ENCODE data around the gene EIF2D.

Gene EIF2D

GRCh38 chr1:206550446-206550845 lies 61.8 kb downstream of the EIF2D start:
- no peak for DNase-seq (ENCODE audit: low read depth in 4 of 4, low spot score in 1 of 4)

GRCh38 chr1:206547104-206547503 lies 65.2 kb downstream of the EIF2D start:
- no peak for DNase-seq (ENCODE audit: low read depth in 4 of 4, low spot score in 1 of 4)

GRCh38 chr1:206545351-206545750 lies 66.9 kb downstream of the EIF2D start:
- DNase-seq (ENCODE audit: low read depth in 4 of 4, low spot score in 1 of 4), result no peak

GRCh38 chr1:206544562-206545257 lies 67.6 kb downstream of the EIF2D start:
- peak; percentile 67 to 86 (median 74) for DNase-seq (ENCODE audit: low read depth in 4 of 4, low spot score in 1 of 4)
